Activated naive CD8-positive, alpha-beta T cell treated with anti-CD3 and anti-CD28 coated beads for 36 hours (primary cell): ENCODE data around the gene KRTAP4-7. TPM values are rescaled to one million over a fixed set of nuclear protein-coding genes. Genes with fewer than 3 reads are reported as not detected.
"Not testable (repeated sequence)": the region's sequence is repeated elsewhere in the genome, so short reads cannot be mapped to it uniquely, and the experiment has no call there.

ENCODE experiments used
- DNase-seq: peaks from one replicate; pipeline ENCODE4 v3.0.0; 2021
- H3K27ac Mint-ChIP-seq: one replicate; pipeline ENCODE4 v1.8.0; 2022; ENCODE audit warnings: mild to moderate bottlenecking, moderate library complexity, mixed read lengths
- H3K27me3 Mint-ChIP-seq: one replicate; pipeline ENCODE4 v1.8.0; 2022; ENCODE audit warnings: mild to moderate bottlenecking, mixed read lengths
- H3K36me3 Mint-ChIP-seq: one replicate; pipeline ENCODE4 v1.8.0; 2021; ENCODE audit warnings: mild to moderate bottlenecking, mixed read lengths
- H3K4me1 Mint-ChIP-seq: one replicate; pipeline ENCODE4 v1.8.0; 2021; ENCODE audit warnings: mixed read lengths
- H3K4me3 Mint-ChIP-seq: one replicate; pipeline ENCODE4 v1.8.0; 2022; ENCODE audit warnings: mild to moderate bottlenecking, moderate library complexity, mixed read lengths
- H3K9me3 Mint-ChIP-seq: one replicate; pipeline ENCODE4 v1.8.0; 2022; ENCODE audit warnings: mixed read lengths
- total RNA-seq, 2 experiments: library from RNA; stranded (reverse); gene quantifications; one replicate each; pipeline ENCODE4 v1.2.3, GENCODE V29; 2021

KRTAP4-7 gene
- not detected for total RNA-seq

- not testable (repeated sequence) for H3K36me3 Mint-ChIP-seq, H3K4me1 Mint-ChIP-seq, H3K27me3 Mint-ChIP-seq, DNase-seq, H3K27ac Mint-ChIP-seq, H3K9me3 Mint-ChIP-seq, H3K4me3 Mint-ChIP-seq
Measured at GRCh38 chr17:41084100-41084856, at the start of gene KRTAP4-7. Gene KRTAP4-7 (plus strand): TSS chr17:41084150. CDS start chr17:41084207, 57 bp downstream.

- H3K4me3 Mint-ChIP-seq, DNase-seq, H3K27me3 Mint-ChIP-seq, H3K4me1 Mint-ChIP-seq, H3K27ac Mint-ChIP-seq, H3K9me3 Mint-ChIP-seq, H3K36me3 Mint-ChIP-seq: not testable (repeated sequence)
Measured at GRCh38 chr17:41034346-41034935, 49.5 kb upstream of the KRTAP4-7 start, which contains the start of gene KRTAP1-3. Gene KRTAP1-3 (minus strand): TSS chr17:41034874. CDS start chr17:41034821, 53 bp downstream.

- no peaks in the 10 kb centered on the region for H3K4me1 Mint-ChIP-seq
- no peaks in the 10 kb centered on the region for H3K36me3 Mint-ChIP-seq
Measured at GRCh38 chr17:41037853-41038350, 46.0 kb upstream of the KRTAP4-7 start.

GRCh38 chr17:41040783-41041571 is 43.0 kb upstream of the KRTAP4-7 start, which contains the start of gene KRTAP1-1:
Gene KRTAP1-1 (minus strand): TSS chr17:41041450. CDS start chr17:41041397, 53 bp downstream.
- not testable (repeated sequence) for H3K4me3 Mint-ChIP-seq, H3K4me1 Mint-ChIP-seq, H3K27ac Mint-ChIP-seq, H3K36me3 Mint-ChIP-seq, H3K9me3 Mint-ChIP-seq, H3K27me3 Mint-ChIP-seq, DNase-seq

More at GRCh38 chr17:41037853-41038350, 46.0 kb upstream of the KRTAP4-7 start:
- Mint-ChIP-seq H3K27me3 (peaks cover 3% of the 10 kb centered on the region), H3K27ac (no peak overlapping the region), H3K9me3 (no peaks in the 10 kb centered on the region), H3K4me3 (no peak overlapping the region)
- no peak for DNase-seq

GRCh38 chr17:41042953-41043352 is 41.0 kb upstream of the KRTAP4-7 start:
- H3K9me3 Mint-ChIP-seq: peaks cover 6% of the 10 kb centered on the region
- peaks cover 3% of the 10 kb centered on the region for H3K36me3 Mint-ChIP-seq
- H3K27ac Mint-ChIP-seq: no peak overlapping the region

GRCh38 chr17:41046735-41047465 is 37.0 kb upstream of the KRTAP4-7 start, which contains the start of gene KRTAP2-1:
Gene KRTAP2-1 (minus strand): TSS chr17:41047316. CDS start chr17:41047267, 49 bp downstream.
- not testable (repeated sequence) for H3K36me3 Mint-ChIP-seq, DNase-seq, H3K4me3 Mint-ChIP-seq, H3K4me1 Mint-ChIP-seq, H3K27ac Mint-ChIP-seq, H3K9me3 Mint-ChIP-seq
- peaks cover 32% of the 10 kb centered on the region for H3K27me3 Mint-ChIP-seq

More at GRCh38 chr17:41042953-41043352, 41.0 kb upstream of the KRTAP4-7 start:
- H3K27me3 Mint-ChIP-seq: peaks cover 18% of the 10 kb centered on the region
- peaks cover 2% of the 10 kb centered on the region for H3K4me1 Mint-ChIP-seq
- no peak overlapping the region for H3K4me3 Mint-ChIP-seq
- no peak for DNase-seq

GRCh38 chr17:41048441-41048840 is 35.5 kb upstream of the KRTAP4-7 start:
- H3K4me1 Mint-ChIP-seq: peaks cover 2% of the 10 kb centered on the region
- no peak overlapping the region for H3K27ac Mint-ChIP-seq
- peaks cover 2% of the 10 kb centered on the region for H3K36me3 Mint-ChIP-seq
- peaks cover 32% of the 10 kb centered on the region for H3K27me3 Mint-ChIP-seq
- H3K4me3 Mint-ChIP-seq: no peak overlapping the region
- H3K9me3 Mint-ChIP-seq: peaks cover 5% of the 10 kb centered on the region
- no peak for DNase-seq

- no peak overlapping the region for H3K27ac Mint-ChIP-seq
- DNase-seq: no peak
- H3K27me3 Mint-ChIP-seq: peaks cover 32% of the 10 kb centered on the region
- H3K4me3 Mint-ChIP-seq: no peak overlapping the region
- no peaks in the 10 kb centered on the region for H3K4me1 Mint-ChIP-seq
- H3K9me3 Mint-ChIP-seq: peaks cover 1% of the 10 kb centered on the region
- H3K36me3 Mint-ChIP-seq: no peaks in the 10 kb centered on the region
Measured at GRCh38 chr17:41049110-41049509, 34.8 kb upstream of the KRTAP4-7 start.

- Mint-ChIP-seq H3K4me1 (no peaks in the 10 kb centered on the region), H3K27me3 (peaks cover 23% of the 10 kb centered on the region), H3K36me3 (no peaks in the 10 kb centered on the region), H3K4me3 (no peak overlapping the region), H3K9me3 (no peaks in the 10 kb centered on the region), H3K27ac (no peak overlapping the region)
- DNase-seq: no peak
Measured at GRCh38 chr17:41052566-41052965, 31.4 kb upstream of the KRTAP4-7 start.

GRCh38 chr17:41054025-41054424 is 29.9 kb upstream of the KRTAP4-7 start:
- Mint-ChIP-seq H3K9me3 (no peaks in the 10 kb centered on the region), H3K27ac (no peak overlapping the region), H3K36me3 (no peaks in the 10 kb centered on the region), H3K27me3 (peaks cover 14% of the 10 kb centered on the region), H3K4me1 (no peaks in the 10 kb centered on the region), H3K4me3 (no peak overlapping the region)
- DNase-seq: no peak

GRCh38 chr17:41054556-41054955 is 29.4 kb upstream of the KRTAP4-7 start:
- H3K4me1 Mint-ChIP-seq, DNase-seq, H3K4me3 Mint-ChIP-seq, H3K27ac Mint-ChIP-seq, H3K9me3 Mint-ChIP-seq, H3K36me3 Mint-ChIP-seq: not testable (repeated sequence)
- peaks cover 19% of the 10 kb centered on the region for H3K27me3 Mint-ChIP-seq

GRCh38 chr17:41055130-41055529 is 28.8 kb upstream of the KRTAP4-7 start, which contains the start of gene KRTAP2-2:
Gene KRTAP2-2 (minus strand): TSS chr17:41055230. CDS start chr17:41055211, 19 bp downstream.
- not testable (repeated sequence) for H3K36me3 Mint-ChIP-seq, H3K9me3 Mint-ChIP-seq, H3K4me3 Mint-ChIP-seq, DNase-seq, H3K4me1 Mint-ChIP-seq, H3K27ac Mint-ChIP-seq
- H3K27me3 Mint-ChIP-seq: peaks cover 17% of the 10 kb centered on the region

GRCh38 chr17:41057547-41057946 is 26.4 kb upstream of the KRTAP4-7 start:
- no peak overlapping the region for H3K4me3 Mint-ChIP-seq
- H3K36me3 Mint-ChIP-seq: no peaks in the 10 kb centered on the region
- no peak for DNase-seq
- no peaks in the 10 kb centered on the region for H3K4me1 Mint-ChIP-seq
- H3K9me3 Mint-ChIP-seq: no peaks in the 10 kb centered on the region
- no peak overlapping the region for H3K27ac Mint-ChIP-seq
- H3K27me3 Mint-ChIP-seq: peaks cover 30% of the 10 kb centered on the region

GRCh38 chr17:41058741-41059140 is 25.2 kb upstream of the KRTAP4-7 start:
- H3K36me3 Mint-ChIP-seq: no peaks in the 10 kb centered on the region
- no peak overlapping the region for H3K27ac Mint-ChIP-seq
- H3K4me1 Mint-ChIP-seq: no peaks in the 10 kb centered on the region
- H3K9me3 Mint-ChIP-seq: no peaks in the 10 kb centered on the region
- DNase-seq: no peak
- no peak overlapping the region for H3K4me3 Mint-ChIP-seq
- H3K27me3 Mint-ChIP-seq: peaks cover 30% of the 10 kb centered on the region
